ENCODE measurements around the gene GLYR1. TPM values are rescaled to one million over a fixed set of nuclear protein-coding genes. Genes with fewer than 3 reads are reported as not detected.

Gene GLYR1
- total and polyA plus RNA-seq, 2 donors from 2014 or later: 47.9 to 119 TPM

GRCh38 chr16:4894276-4895150, 47.4 kb upstream of the GLYR1 start:
- no peak for DNase-seq
- Histone ChIP-seq H3K9me3 (ENCODE audit: control insufficient read depth in 2 of 3, insufficient read depth in 1 of 3, low read length in 3 of 3) (no peaks in the 10 kb centered on the region), H3K9ac (ENCODE audit: low read length in 3 of 3) (no peak overlapping the region), H3K27me3 (ENCODE audit: control insufficient read depth, insufficient read depth, low read length) (no peaks in the 10 kb centered on the region), H3K36me3 (ENCODE audit: control insufficient read depth in 2 of 3, insufficient read depth in 3 of 3, low read length in 3 of 3) (peaks cover 0 to 3% (median 0%) of the 10 kb centered on the region in 3 donors), H3K4me1 (ENCODE audit: control insufficient read depth in 2 of 3, insufficient read depth in 2 of 3, low read depth in 1 of 3, low read length in 3 of 3) (no peaks in the 10 kb centered on the region), H3K27ac (ENCODE audit: low read depth in 2 of 2, low read length in 2 of 2) (no peak overlapping the region), H3K4me3 (ENCODE audit: low read length in 3 of 3) (no peak overlapping the region)
- intact Hi-C loops (cut with DNase I): no loop called here
- FAIRE-seq: no peak
- TF ChIP-seq, protein P1, sequence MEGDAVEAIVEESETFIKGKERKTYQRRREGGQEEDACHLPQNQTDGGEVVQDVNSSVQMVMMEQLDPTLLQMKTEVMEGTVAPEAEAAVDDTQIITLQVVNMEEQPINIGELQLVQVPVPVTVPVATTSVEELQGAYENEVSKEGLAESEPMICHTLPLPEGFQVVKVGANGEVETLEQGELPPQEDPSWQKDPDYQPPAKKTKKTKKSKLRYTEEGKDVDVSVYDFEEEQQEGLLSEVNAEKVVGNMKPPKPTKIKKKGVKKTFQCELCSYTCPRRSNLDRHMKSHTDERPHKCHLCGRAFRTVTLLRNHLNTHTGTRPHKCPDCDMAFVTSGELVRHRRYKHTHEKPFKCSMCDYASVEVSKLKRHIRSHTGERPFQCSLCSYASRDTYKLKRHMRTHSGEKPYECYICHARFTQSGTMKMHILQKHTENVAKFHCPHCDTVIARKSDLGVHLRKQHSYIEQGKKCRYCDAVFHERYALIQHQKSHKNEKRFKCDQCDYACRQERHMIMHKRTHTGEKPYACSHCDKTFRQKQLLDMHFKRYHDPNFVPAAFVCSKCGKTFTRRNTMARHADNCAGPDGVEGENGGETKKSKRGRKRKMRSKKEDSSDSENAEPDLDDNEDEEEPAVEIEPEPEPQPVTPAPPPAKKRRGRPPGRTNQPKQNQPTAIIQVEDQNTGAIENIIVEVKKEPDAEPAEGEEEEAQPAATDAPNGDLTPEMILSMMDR (IDR thresholded peaks at IDR 0.05; ENCODE audit: borderline replicate concordance, extremely low read depth, insufficient read depth): no peak

DNA sequence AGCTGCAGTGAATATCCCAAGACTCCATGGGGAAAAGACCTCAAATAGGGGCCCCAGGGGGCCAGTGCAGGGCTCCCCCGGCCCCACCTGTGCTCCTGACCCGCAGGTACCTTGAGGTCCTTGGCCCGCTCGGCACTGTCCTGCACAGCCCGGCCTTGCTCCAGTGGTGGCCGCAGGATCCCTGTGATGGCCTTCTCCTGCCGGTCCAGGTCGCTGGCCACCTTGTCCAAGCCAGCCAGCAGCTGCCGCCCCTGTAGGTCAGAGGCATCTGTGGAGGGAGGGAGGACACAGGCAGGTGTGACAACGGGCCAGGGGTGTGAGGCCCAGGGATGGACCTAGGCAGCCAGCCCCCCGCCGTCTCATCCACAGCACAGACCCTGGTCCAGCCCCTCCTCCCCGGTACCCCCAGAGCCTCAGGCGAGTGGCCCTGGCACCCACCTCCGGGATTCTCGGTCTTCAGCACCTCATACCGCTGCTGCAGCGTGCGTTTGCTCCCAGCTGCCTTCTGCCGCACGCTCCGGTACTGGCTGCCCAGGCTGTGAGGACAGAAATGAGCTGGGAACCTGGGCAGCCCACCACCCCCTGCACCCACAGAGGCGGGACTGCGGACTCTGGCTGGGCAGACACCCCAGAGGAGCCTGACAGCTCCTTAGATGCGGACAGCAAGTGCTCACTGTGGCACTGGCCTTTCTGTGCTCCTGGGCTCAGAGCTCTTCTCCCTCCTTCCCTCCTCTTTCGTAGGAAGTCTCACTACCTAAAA, 46.2 kb upstream of the GLYR1 start:
- Histone ChIP-seq H3K27ac (ENCODE audit: low read depth in 2 of 2, low read length in 2 of 2) (no peak overlapping the region), H3K4me3 (ENCODE audit: low read length in 3 of 3) (no peak overlapping the region), H3K27me3 (ENCODE audit: control insufficient read depth, insufficient read depth, low read length) (no peaks in the 10 kb centered on the region), H3K9me3 (ENCODE audit: control insufficient read depth in 2 of 3, insufficient read depth in 1 of 3, low read length in 3 of 3) (no peaks in the 10 kb centered on the region), H3K36me3 (ENCODE audit: control insufficient read depth in 2 of 3, insufficient read depth in 3 of 3, low read length in 3 of 3) (peaks cover 0 to 3% (median 3%) of the 10 kb centered on the region in 3 donors), H3K4me1 (ENCODE audit: control insufficient read depth in 2 of 3, insufficient read depth in 2 of 3, low read depth in 1 of 3, low read length in 3 of 3) (no peaks in the 10 kb centered on the region), H3K9ac (ENCODE audit: low read length in 3 of 3) (no peak overlapping the region)
- FAIRE-seq (no peak), DNase-seq (no peak)
- TF ChIP-seq, protein P1 (IDR thresholded peaks at IDR 0.05; ENCODE audit: borderline replicate concordance, extremely low read depth, insufficient read depth): no peak
- intact Hi-C loops (cut with DNase I): no loop called here

GRCh38 chr16:4892361-4893102, 45.4 kb upstream of the GLYR1 start:
- Histone ChIP-seq H3K4me1 (ENCODE audit: control insufficient read depth in 2 of 3, insufficient read depth in 2 of 3, low read depth in 1 of 3, low read length in 3 of 3) (no peaks in the 10 kb centered on the region), H3K9ac (ENCODE audit: low read length in 3 of 3) (no peak overlapping the region), H3K36me3 (ENCODE audit: control insufficient read depth in 2 of 3, insufficient read depth in 3 of 3, low read length in 3 of 3) (peaks cover 0 to 4% (median 3%) of the 10 kb centered on the region in 3 donors), H3K9me3 (ENCODE audit: control insufficient read depth in 2 of 3, insufficient read depth in 1 of 3, low read length in 3 of 3) (no peaks in the 10 kb centered on the region), H3K27me3 (ENCODE audit: control insufficient read depth, insufficient read depth, low read length) (no peaks in the 10 kb centered on the region), H3K27ac (ENCODE audit: low read depth in 2 of 2, low read length in 2 of 2) (no peak overlapping the region), H3K4me3 (ENCODE audit: low read length in 3 of 3) (no peak overlapping the region)
- FAIRE-seq (no peak), DNase-seq (peak in 1 of 5 donors; percentile 49)
- TF ChIP-seq, protein P1 (IDR thresholded peaks at IDR 0.05; ENCODE audit: borderline replicate concordance, extremely low read depth, insufficient read depth): no peak
- intact Hi-C loops (cut with DNase I): no loop called here

Data from kidney (tissue), 14 donors.